ENCODE results near the gene C1orf35.

Gene C1orf35

DNA sequence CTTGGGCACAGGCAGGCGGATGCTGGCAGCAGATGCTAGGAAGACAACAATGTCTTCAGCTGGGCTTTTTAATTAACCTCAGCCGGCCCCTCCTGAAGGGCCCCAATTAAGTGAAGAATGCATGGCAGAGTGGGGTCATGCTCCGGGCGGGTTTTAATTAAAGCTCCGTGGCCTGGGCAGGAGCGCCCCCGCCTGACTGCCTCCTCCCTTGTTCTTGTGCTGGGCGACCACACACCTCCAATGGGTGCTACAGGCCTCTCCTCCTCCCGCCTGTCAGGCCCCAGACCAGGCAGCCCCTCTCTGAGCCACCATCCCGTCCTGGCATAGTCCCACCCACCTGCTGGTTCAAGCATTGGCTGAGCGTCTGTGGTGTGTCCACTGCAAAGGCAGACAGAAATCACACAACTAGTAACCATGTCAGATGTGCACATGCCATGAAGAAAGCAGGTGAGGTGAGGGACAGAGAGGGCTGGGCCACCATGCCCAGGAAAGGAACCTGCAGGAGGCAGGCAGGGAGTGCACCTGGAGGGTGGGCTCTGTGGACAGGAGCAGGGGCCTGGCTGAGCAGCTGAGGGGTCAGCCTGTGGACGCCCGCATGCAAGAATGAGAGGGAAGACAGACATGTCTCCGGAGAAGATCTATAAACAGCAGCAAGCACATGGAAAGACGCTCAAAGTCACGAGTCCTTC lies 29.1 kb downstream of the C1orf35 start:
- Histone ChIP-seq H4K20me1 (ENCODE audit: insufficient read depth, low read length) (peaks cover 3% of the 10 kb centered on the region; the same call in 1 of the 2 replicates), H3K36me3 (replicated peaks; ENCODE audit: low read depth, low read length) (no peaks in the 10 kb centered on the region), H3K4me2 (ENCODE audit: low read length) (no peak overlapping the region), H2AFZ (ENCODE audit: low read depth, low read length) (no peak overlapping the region), H3K9me3 (ENCODE audit: insufficient read depth, low read length) (no peaks in the 10 kb centered on the region), H3K4me3 (ENCODE audit: low read length) (no peak overlapping the region), H3K27me3 (ENCODE audit: low read depth, low read length) (peaks cover 44% of the 10 kb centered on the region), H3K9ac (ENCODE audit: low read length) (no peak overlapping the region), H3K79me2 (ENCODE audit: low read length) (no peaks in the 10 kb centered on the region), H3K4me1 (ENCODE audit: low read length) (no peaks in the 10 kb centered on the region), H3K27ac (ENCODE audit: low read length) (no peak overlapping the region)
- no peak for TF ChIP-seq EZH2phosphoT487 (IDR thresholded peaks at IDR 0.05; ENCODE audit: low read depth)
- TF ChIP-seq, protein P1, sequence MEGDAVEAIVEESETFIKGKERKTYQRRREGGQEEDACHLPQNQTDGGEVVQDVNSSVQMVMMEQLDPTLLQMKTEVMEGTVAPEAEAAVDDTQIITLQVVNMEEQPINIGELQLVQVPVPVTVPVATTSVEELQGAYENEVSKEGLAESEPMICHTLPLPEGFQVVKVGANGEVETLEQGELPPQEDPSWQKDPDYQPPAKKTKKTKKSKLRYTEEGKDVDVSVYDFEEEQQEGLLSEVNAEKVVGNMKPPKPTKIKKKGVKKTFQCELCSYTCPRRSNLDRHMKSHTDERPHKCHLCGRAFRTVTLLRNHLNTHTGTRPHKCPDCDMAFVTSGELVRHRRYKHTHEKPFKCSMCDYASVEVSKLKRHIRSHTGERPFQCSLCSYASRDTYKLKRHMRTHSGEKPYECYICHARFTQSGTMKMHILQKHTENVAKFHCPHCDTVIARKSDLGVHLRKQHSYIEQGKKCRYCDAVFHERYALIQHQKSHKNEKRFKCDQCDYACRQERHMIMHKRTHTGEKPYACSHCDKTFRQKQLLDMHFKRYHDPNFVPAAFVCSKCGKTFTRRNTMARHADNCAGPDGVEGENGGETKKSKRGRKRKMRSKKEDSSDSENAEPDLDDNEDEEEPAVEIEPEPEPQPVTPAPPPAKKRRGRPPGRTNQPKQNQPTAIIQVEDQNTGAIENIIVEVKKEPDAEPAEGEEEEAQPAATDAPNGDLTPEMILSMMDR (IDR thresholded peaks at IDR 0.05; ENCODE audit: low read depth, low read length): peak; percentile 50

DNA sequence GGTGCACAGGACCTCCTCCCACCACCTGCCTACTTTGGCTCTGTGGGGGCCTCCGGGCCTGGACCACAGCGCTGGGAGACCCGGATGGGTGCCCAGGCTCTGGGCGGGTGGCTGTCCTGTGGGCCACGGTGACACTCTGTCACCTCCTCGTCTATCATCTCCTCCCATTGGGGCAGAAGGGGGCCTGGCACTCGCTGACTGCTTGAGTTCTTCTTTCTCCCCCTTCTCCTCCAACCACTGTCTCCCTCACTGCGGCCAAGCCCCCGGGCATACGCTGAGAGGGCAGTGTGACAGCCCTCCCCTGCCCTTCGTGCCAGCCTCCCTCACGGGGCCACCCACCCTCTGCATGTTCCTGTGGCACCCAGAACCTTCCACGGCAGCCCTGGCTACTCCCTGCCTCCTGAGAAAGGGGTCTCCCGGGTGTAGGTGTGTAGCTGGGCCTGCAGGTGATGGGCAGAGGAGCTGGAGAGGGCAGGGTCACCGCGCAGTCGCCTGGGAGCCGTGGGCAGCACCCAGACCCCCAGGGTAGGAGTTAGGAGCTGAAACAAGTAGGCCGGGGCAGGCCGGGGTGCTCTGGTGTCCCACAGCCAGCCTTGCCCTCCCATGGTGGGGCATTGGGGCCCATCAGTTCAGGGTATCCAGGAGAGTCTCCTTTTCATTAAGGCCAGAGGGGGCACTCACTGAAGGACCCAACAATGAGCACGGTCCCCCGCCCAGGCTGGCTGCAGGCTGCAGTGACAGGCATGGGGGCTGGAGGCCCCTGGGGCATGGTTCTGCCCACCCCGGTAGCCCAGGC lies 29.9 kb downstream of the C1orf35 start:
- no peak overlapping the region for H3K4me3 ChIP-seq (ENCODE audit: low read length)
- no peaks in the 10 kb centered on the region for H3K36me3 ChIP-seq (replicated peaks; ENCODE audit: low read depth, low read length)
- H3K27ac ChIP-seq (ENCODE audit: low read length): no peak overlapping the region
- no peaks in the 10 kb centered on the region for H3K79me2 ChIP-seq (ENCODE audit: low read length)
- TF ChIP-seq, protein P1 (IDR thresholded peaks at IDR 0.05; ENCODE audit: low read depth, low read length): no peak
- TF ChIP-seq EZH2phosphoT487 (IDR thresholded peaks at IDR 0.05; ENCODE audit: low read depth): no peak
- no peak overlapping the region for H3K4me2 ChIP-seq (ENCODE audit: low read length)
- H3K9ac ChIP-seq (ENCODE audit: low read length): no peak overlapping the region
- no peaks in the 10 kb centered on the region for H3K4me1 ChIP-seq (ENCODE audit: low read length)
- H2AFZ ChIP-seq (ENCODE audit: low read depth, low read length): no peak overlapping the region
- peaks cover 44% of the 10 kb centered on the region for H3K27me3 ChIP-seq (ENCODE audit: low read depth, low read length)
- no peaks in the 10 kb centered on the region for H4K20me1 ChIP-seq (ENCODE audit: insufficient read depth, low read length)
- H3K9me3 ChIP-seq (ENCODE audit: insufficient read depth, low read length): no peaks in the 10 kb centered on the region

DNA sequence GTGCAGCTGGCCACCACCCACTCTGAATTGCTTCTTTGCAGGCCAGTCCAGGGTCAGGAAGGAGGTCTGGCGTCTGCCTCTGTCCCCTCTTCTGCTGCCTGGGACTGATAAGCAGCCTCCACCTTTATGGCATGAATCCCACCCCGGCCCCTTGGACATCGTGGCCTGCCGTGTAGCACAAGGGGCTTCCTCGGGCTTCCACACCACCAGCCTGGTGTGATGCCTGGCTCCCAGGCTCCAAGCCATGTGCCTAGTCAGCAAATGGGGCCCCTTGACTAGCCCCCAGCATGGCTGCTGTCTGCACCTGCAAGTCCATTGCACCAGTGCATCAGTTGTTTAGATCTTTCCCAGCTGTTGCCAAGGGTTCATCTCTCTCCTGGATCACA lies 30.5 kb downstream of the C1orf35 start:
- peaks cover 44% of the 10 kb centered on the region for H3K27me3 ChIP-seq (ENCODE audit: low read depth, low read length)
- no peaks in the 10 kb centered on the region for H4K20me1 ChIP-seq (ENCODE audit: insufficient read depth, low read length)
- no peaks in the 10 kb centered on the region for H3K9me3 ChIP-seq (ENCODE audit: insufficient read depth, low read length)
- H3K9ac ChIP-seq (ENCODE audit: low read length): no peak overlapping the region
- no peak overlapping the region for H3K4me2 ChIP-seq (ENCODE audit: low read length)
- H2AFZ ChIP-seq (ENCODE audit: low read depth, low read length): no peak overlapping the region
- no peaks in the 10 kb centered on the region for H3K36me3 ChIP-seq (replicated peaks; ENCODE audit: low read depth, low read length)
- no peaks in the 10 kb centered on the region for H3K79me2 ChIP-seq (ENCODE audit: low read length)
- H3K4me1 ChIP-seq (ENCODE audit: low read length): no peaks in the 10 kb centered on the region
- H3K27ac ChIP-seq (ENCODE audit: low read length): no peak overlapping the region
- no peak overlapping the region for H3K4me3 ChIP-seq (ENCODE audit: low read length)
- no peak for TF ChIP-seq EZH2phosphoT487 (IDR thresholded peaks at IDR 0.05; ENCODE audit: low read depth)
- TF ChIP-seq, protein P1 (IDR thresholded peaks at IDR 0.05; ENCODE audit: low read depth, low read length): no peak

DNA sequence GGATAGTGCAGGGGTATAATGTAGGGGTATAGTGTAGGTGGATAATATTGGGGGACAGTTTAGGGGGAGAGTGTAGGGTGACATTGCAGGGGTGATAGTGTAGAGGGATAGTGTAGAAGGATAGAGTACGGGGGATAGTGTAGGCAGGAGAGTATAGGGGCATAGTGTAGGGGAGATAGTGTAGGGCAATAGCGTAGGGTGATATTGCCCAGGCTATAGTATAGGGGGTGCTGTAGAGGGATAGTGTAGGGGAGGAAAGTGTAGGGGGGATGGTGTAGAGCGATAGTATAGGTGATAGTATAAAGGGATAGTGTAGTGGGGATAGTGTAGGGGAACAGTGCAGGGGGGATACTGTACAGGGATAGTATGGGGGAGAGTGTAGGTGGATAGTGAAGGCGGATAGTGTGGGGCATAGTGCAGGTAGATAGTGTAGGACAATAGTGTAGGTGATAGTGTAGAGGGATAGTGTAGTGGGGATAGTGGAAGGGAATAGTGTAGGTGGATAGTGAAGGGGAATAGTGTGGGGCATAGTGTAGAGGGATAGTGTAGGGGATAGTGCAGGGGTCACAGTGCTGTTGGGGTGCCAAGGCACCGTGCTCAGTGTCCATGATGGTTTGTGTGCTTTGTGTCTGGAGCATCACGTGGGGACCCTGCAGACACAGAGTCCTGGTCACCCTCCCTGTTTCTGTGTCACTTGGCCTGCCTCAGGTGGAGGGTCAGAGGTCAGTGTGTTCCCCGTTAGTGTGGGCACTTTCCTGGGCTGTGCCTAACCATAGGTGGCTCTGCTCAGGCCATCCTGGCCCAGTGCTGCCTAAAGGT lies 31.1 kb downstream of the C1orf35 start:
- Histone ChIP-seq H3K4me1 (ENCODE audit: low read length) (no peaks in the 10 kb centered on the region), H3K79me2 (ENCODE audit: low read length) (no peaks in the 10 kb centered on the region), H3K9ac (ENCODE audit: low read length) (no peak overlapping the region), H4K20me1 (ENCODE audit: insufficient read depth, low read length) (no peaks in the 10 kb centered on the region), H3K4me3 (ENCODE audit: low read length) (no peak overlapping the region), H3K9me3 (ENCODE audit: insufficient read depth, low read length) (no peaks in the 10 kb centered on the region), H3K27ac (ENCODE audit: low read length) (no peak overlapping the region), H3K27me3 (ENCODE audit: low read depth, low read length) (peaks cover 49% of the 10 kb centered on the region), H3K4me2 (ENCODE audit: low read length) (no peak overlapping the region), H2AFZ (ENCODE audit: low read depth, low read length) (no peak overlapping the region), H3K36me3 (replicated peaks; ENCODE audit: low read depth, low read length) (no peaks in the 10 kb centered on the region)
- TF ChIP-seq, protein P1 (IDR thresholded peaks at IDR 0.05; ENCODE audit: low read depth, low read length): no peak
- TF ChIP-seq EZH2phosphoT487 (IDR thresholded peaks at IDR 0.05; ENCODE audit: low read depth): no peak
